AG04449 (cell line): ENCODE data around the gene HOXB4.

Source experiments
- CTCF ChIA-PET: fragments of 350-600 bp; formaldehyde crosslinking; extraction: SDS; loops from one replicate; lab custom pipeline; 2021; ENCODE audit warnings: antibody characterized with exemption; lab: Yijun Ruan, JAX
- POLR2A ChIA-PET: fragments of 400-600, 350-600 bp; formaldehyde crosslinking; extraction: SDS; loops from one replicate; lab custom pipeline; 2020; ENCODE audit warnings: antibody characterized with exemption, inconsistent platforms; lab: Yijun Ruan, JAX
- DNase-seq: peaks from one replicate; pipeline ENCODE4 v3.0.0-alpha.2; 2010; ENCODE audit warnings: low read depth, low spot score
- H3K4me3 ChIP-seq: 2 replicates; pipeline ENCODE4 v1.5.1; 2011; ENCODE audit warnings: low read depth, mild to moderate bottlenecking, control low read depth, low read length
- CTCF ChIP-seq: IDR thresholded peaks from one replicate; pipeline ENCODE4 v1.5.1; 2011; ENCODE audit warnings: mild to moderate bottlenecking, moderate library complexity, low read length, control low read depth, inconsistent platforms; ENCODE audit not compliant: insufficient read depth; ENCODE audit errors: missing control alignments

Gene HOXB4

GRCh38 chr17:48546137-48546923, 31.8 kb downstream of the HOXB4 start:
- POLR2A ChIA-PET, result interaction anchor here (0.7 to 2.5 kb wide), 12 partner anchors 10 to 63 kb away, joined by 3 to 14 read pairs (median 4); partner anchors contain the start of gene HOXB5
- peak overlapping the region; percentile 42 for H3K4me3 ChIP-seq
- CTCF ChIA-PET, result interaction anchor here (0.9 to 1.9 kb wide), 11 partner anchors 10 to 195 kb away, joined by 3 to 10 read pairs (median 3); no protein-coding TSS in a partner anchor
- no peak for DNase-seq
- no peak for TF ChIP-seq CTCF

GRCh38 chr17:48545539-48545938, 32.6 kb downstream of the HOXB4 start:
- peak overlapping the region; percentile 84 for H3K4me3 ChIP-seq
- ChIA-PET POLR2A (interaction anchor here (1.0 to 2.5 kb wide), 3 partner anchors 25 to 62 kb away, joined by 3 to 14 read pairs (median 3); partner anchors contain the start of gene HOXB5), CTCF (interaction anchor here (1.1 to 1.2 kb wide), 2 partner anchors 43 to 73 kb away, joined by 3 read pairs; no protein-coding TSS in a partner anchor)
- no peak for DNase-seq
- TF ChIP-seq CTCF, result no peak

- ChIA-PET POLR2A (no interaction called here), CTCF (no interaction called here)
- peak within 1 kb of the TSS; percentile 84 for H3K4me3 ChIP-seq
- no peak for DNase-seq
- TF ChIP-seq CTCF, result no peak
Observed at GRCh38 chr17:48545022-48545375, 33.2 kb downstream of the HOXB4 start, which contains the start of gene HOXB2. TSS of gene HOXB2 (minus strand) at chr17:48545109. CDS start at chr17:48544911, 198 bp downstream.

- peak overlapping the region; percentile 84 for H3K4me3 ChIP-seq
- CTCF ChIA-PET, result interaction anchor here (0.7 to 1.9 kb wide), 2 partner anchors 166 to 193 kb away, joined by 3 to 6 read pairs; no protein-coding TSS in a partner anchor
- DNase-seq, result no peak
- POLR2A ChIA-PET, result interaction anchor here (0.6 to 6.4 kb wide), 6 partner anchors 13 to 59 kb away, joined by 3 to 57 read pairs (median 6); partner anchors contain the start of gene HOXB5
- TF ChIP-seq CTCF, result no peak
Observed at GRCh38 chr17:48544349-48545021, 33.7 kb downstream of the HOXB4 start.

- no peak for TF ChIP-seq CTCF
- ChIA-PET POLR2A (interaction anchor here (1.0 to 6.4 kb wide), 5 partner anchors 13 to 59 kb away, joined by 3 to 57 read pairs (median 8); partner anchors contain the start of gene HOXB5), CTCF (interaction anchor here (0.7 to 1.9 kb wide), 2 partner anchors 166 to 193 kb away, joined by 3 to 6 read pairs; no protein-coding TSS in a partner anchor)
- peak overlapping the region; percentile 84 for H3K4me3 ChIP-seq
- DNase-seq, result no peak
Observed at GRCh38 chr17:48543854-48544348, 34.2 kb downstream of the HOXB4 start.
